GM13977 (cell line): ENCODE results near the gene SYNDIG1L.

Experiments used
- DNase-seq: peaks from one replicate; pipeline ENCODE4 v3.0.0; 2012; ENCODE audit warnings: low spot score
- in situ Hi-C: fragments of 300-500 bp; cut with MboI; formaldehyde crosslinking; loops from one replicate; pipeline ENCODE4 v1.12.0; 2022; ENCODE audit warnings: low sequenced_read_pairs, low pct_unique_long_range_greater_than_20kb, mixed read lengths, inconsistent platforms; ENCODE audit not compliant: unreplicated experiment
- TF ChIP-seq, protein P1 (sequence below): IDR thresholded peaks from 2 replicates; pipeline ENCODE4 v1.5.1; 2012; ENCODE audit warnings: mild to moderate bottlenecking, control low read depth; ENCODE audit not compliant: insufficient read depth; ENCODE audit errors: extremely low read depth, missing control alignments

SYNDIG1L gene

DNA sequence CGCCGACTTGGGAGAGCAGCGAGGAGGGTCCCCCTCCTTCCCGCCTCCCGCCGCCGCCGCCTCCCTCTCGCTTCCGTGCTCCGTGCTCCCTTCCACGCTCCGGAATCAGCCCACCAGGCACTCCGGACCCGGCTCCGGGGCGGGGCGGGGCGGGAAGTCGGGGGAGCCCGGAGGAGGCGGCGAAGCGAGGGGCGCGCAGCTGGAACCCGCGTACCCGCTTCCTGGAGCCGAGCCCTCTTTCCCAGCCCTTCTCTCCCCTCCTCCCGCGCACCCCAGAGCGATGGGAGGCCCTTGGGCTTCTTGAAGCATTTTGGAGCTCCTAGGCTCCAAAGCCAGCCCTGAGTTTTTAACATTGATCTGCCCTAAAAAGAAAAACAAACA lies at the start of gene SYNDIG1L:
Gene SYNDIG1L (minus strand): TSS at position 9 of the 381 bp plus-strand sequence. CDS start 16,466 bp downstream, outside the sequence.
- TF ChIP-seq, protein P1, sequence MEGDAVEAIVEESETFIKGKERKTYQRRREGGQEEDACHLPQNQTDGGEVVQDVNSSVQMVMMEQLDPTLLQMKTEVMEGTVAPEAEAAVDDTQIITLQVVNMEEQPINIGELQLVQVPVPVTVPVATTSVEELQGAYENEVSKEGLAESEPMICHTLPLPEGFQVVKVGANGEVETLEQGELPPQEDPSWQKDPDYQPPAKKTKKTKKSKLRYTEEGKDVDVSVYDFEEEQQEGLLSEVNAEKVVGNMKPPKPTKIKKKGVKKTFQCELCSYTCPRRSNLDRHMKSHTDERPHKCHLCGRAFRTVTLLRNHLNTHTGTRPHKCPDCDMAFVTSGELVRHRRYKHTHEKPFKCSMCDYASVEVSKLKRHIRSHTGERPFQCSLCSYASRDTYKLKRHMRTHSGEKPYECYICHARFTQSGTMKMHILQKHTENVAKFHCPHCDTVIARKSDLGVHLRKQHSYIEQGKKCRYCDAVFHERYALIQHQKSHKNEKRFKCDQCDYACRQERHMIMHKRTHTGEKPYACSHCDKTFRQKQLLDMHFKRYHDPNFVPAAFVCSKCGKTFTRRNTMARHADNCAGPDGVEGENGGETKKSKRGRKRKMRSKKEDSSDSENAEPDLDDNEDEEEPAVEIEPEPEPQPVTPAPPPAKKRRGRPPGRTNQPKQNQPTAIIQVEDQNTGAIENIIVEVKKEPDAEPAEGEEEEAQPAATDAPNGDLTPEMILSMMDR, result no peak
- DNase-seq, result no peak
- in situ Hi-C loops, result no loop called here

DNA sequence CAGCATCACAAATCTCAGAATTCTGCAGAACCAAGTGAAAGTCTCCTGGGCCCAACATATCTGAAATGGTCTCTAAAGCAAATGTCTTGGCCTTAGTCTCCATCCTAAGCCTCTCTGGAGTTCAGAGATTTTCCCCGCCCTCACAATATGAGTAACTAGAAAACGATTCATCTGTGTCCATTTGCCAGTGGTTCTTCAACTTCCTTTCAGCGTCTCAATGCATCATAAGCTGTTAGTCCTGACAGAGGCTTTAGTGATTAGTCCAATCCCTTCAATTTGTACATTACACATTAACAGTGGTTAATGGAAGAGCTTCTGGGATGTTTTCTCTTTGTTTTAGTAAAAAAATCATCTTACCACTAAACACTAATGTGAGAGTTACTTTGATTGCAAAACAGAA lies 49.7 kb upstream of the SYNDIG1L start:
- TF ChIP-seq, protein P1, result no peak
- in situ Hi-C loops, result no loop called here
- no peak for DNase-seq

DNA sequence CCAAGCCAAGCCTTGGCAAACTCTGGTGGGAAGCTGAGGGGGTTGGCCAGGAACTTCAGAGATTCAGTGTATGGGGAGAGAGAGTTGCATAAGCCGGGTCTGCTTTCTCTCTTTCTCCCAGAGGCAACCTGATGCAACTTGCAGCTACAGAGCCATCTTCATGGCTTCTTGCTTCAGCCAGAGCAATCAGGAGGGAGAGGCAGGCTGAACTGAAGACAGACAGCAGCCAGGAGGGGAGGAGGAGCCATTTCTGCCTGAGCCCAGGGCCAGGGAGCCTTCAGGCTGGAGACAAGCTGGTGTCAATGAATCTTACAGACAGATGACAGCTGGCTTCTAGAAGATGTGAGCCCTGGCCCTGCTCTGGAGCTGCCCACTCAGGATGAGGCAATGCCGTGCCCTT lies 48.4 kb upstream of the SYNDIG1L start:
- DNase-seq, result no peak
- TF ChIP-seq, protein P1, result no peak
- in situ Hi-C loops, result no loop called here

DNA sequence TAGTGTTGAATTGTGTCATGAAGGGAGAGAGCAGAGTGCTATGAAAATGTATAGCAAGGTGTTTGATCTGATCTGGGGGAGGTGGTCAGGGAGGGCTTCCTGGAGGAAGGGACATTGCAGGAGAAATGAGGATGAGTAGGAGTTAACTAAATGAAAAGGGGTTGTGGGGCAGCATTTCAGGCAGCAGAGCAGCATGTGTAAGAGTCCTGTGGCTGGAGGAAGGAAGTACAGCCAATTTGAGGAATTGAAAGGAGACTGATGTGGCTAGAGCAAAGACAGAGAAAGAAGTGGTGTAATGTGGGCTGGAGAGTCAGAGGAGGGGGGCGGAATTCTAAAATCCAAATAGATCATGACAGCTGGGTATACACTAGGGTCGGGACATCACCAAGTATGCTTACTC lies 46.6 kb upstream of the SYNDIG1L start:
- no peak for DNase-seq
- TF ChIP-seq, protein P1, result no peak
- in situ Hi-C loops, result no loop called here

DNA sequence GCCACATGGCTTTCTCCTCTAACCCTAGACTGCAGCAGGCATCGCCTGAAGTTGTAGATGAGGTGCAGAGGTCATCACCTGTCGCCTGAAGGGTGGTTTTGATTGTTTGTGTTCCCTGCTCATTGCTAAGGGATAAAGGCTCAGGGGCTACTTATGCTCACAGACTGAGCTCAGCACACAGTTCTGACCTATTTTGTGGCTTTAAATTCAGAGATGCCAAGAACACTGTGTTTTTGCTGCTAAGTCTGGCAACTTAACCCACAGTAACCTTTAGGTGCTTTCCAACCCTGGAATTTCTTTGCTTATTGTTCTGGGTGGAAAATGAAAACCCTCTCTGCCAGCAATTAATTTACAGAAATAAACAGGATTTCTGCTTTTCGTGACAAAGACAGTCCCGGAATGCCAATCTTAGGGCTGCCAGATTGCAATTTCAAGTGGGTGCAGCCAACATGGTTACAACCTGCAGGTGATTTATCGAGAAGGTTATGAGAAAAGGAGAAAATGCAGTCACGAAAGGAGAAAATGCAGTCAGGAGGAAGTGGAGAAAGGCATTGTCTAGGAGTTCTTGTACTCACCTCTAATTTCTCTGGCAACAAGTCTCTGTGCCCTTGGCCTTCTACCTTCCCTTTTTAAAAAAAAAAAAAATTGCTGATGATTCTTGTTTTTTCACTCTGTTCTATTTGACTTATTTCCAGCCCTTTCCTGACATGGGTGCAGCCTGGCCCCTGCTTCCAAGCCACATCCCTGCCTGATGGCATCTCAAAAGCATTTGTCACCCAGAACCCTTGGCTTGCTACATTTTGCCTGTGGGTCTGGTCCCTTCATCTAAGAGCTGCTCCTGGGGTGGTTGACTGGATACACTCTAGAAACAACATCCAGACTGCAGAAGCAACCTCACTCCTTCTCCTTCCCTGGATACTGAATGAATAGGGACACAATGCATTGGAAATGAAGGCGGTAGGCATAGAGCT lies 43.8 kb upstream of the SYNDIG1L start:
- in situ Hi-C loops, result no loop called here
- TF ChIP-seq, protein P1, result no peak

DNA sequence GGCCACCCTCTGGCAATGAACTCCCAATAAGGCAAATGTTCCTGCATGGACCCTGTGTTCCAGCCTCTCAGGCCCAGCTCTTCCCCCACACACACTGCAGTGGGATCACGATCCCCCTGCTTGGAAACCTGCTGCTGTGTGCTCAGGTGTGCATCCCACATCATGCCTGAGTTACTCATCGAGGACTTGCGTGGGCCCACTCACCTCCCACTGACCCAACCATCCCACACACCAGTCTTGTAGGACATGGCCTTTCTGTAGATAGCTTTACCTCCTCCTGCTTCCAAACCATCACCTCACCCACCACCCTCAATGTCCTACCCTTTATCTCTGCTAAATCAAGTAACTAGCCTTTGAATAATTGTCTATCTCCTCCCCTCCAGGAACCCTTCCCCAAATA lies 42.5 kb upstream of the SYNDIG1L start:
- in situ Hi-C loops, result no loop called here
- no peak for DNase-seq
- TF ChIP-seq, protein P1, result no peak

More for the DNA sequence above, 43.8 kb upstream of the SYNDIG1L start:
- no peak for DNase-seq
